ENCODE measurements around the gene SNX14. TPM values are rescaled to one million over a fixed set of nuclear protein-coding genes. Genes with fewer than 3 reads are reported as not detected.

The SNX14 gene
- total and polyA plus RNA-seq, 2 donors, result 51.7 to 207 TPM

GRCh38 chr6:85458184-85458583 lies 135.5 kb downstream of the SNX14 start:
- WGBS, result 70% methylated on average over 2 of the region's 2 CpGs
- Histone ChIP-seq H3K4me1 (ENCODE audit: control insufficient read depth in 2 of 2, insufficient read depth in 2 of 2, low read length in 2 of 2) (peaks cover 2 to 30% of the 10 kb centered on the region in 2 donors), H3K9me3 (ENCODE audit: control insufficient read depth in 2 of 2, insufficient read depth in 1 of 2, low read length in 1 of 2) (no peaks in the 10 kb centered on the region), H3K4me3 (ENCODE audit: low read length in 2 of 2) (no peak overlapping the region), H3K27me3 (ENCODE audit: control insufficient read depth in 2 of 2, insufficient read depth in 1 of 2, low read length in 1 of 2) (no peaks in the 10 kb centered on the region), H3K27ac (ENCODE audit: low read depth in 1 of 2, low read length in 1 of 2) (no peak overlapping the region), H3K36me3 (ENCODE audit: control insufficient read depth in 2 of 2, insufficient read depth in 2 of 2, low read length in 1 of 2) (no peaks in the 10 kb centered on the region)
- DNase-seq (ENCODE audit: low read depth in 6 of 9, low spot score in 9 of 9), result no peak

- H3K27ac ChIP-seq (ENCODE audit: low read depth in 1 of 2, low read length in 1 of 2), result no peak overlapping the region
- peaks cover under 1 to 28% of the 10 kb centered on the region in 2 donors for H3K4me1 ChIP-seq (ENCODE audit: control insufficient read depth in 2 of 2, insufficient read depth in 2 of 2, low read length in 2 of 2)
- H3K27me3 ChIP-seq (ENCODE audit: control insufficient read depth in 2 of 2, insufficient read depth in 1 of 2, low read length in 1 of 2), result peaks cover 0 to 6% of the 10 kb centered on the region in 2 donors
- DNase-seq (ENCODE audit: low read depth in 6 of 9, low spot score in 9 of 9), result no peak
- no peaks in the 10 kb centered on the region for H3K9me3 ChIP-seq (ENCODE audit: control insufficient read depth in 2 of 2, insufficient read depth in 1 of 2, low read length in 1 of 2)
- H3K4me3 ChIP-seq (ENCODE audit: low read length in 2 of 2), result no peak overlapping the region
- WGBS, result 95% methylated on average over 4 of the region's 4 CpGs
- H3K36me3 ChIP-seq (ENCODE audit: control insufficient read depth in 2 of 2, insufficient read depth in 2 of 2, low read length in 1 of 2), result no peaks in the 10 kb centered on the region
Measured at GRCh38 chr6:85456782-85457181, 136.9 kb downstream of the SNX14 start.

Other genes starting within 250 kb of the SNX14 start
- gene NT5E, start 143.8 kb downstream of the SNX14 start, total RNA-seq, result 3.6 TPM
- gene NT5E, start 143.8 kb downstream of the SNX14 start, polyA plus RNA-seq, result 3.7 TPM
- gene SYNCRIP, start 49.0 kb upstream of the SNX14 start, total RNA-seq, result 74.7 TPM
- 50.6 TPM for gene SYNCRIP, start 49.0 kb upstream of the SNX14 start, polyA plus RNA-seq

All from thymus (tissue), 11 donors.